ENCODE results near the gene CTNNA3.

The CTNNA3 gene

DNA sequence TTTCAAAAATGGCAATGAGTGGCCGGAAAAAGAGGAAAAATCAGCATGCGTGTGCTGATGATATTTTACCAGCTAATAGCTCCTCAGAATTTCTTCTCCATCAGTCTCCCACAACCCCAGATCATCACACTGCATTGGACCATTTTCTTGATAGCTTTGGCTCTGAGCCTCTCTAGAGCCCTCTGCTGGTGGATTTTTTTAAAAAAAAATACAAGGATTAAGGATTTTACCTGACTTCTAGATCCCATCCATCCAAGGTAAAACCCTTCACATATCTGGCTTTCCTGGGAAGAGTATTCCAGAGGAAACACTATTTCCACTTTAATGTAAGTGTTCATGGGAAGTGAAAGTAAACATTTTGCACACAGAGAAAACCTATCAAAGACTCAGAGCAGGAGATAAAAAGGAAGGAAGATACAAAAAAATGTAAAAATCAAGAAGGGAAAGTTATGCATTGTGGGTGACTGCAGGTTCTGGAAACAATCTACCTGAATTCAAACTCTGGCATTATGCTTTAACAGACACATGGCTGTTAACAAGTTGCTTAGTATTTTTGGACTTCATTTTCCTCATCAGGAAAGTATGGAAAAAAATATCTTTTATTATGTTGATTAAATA, 389.3 kb downstream of the CTNNA3 start:
- DNase-seq, result peak; percentile 29

GRCh38 chr10:67302701-67303100, 393.3 kb downstream of the CTNNA3 start:
- DNase-seq, result no peak

GRCh38 chr10:67299761-67300160, 396.2 kb downstream of the CTNNA3 start:
- DNase-seq, result no peak

DNA sequence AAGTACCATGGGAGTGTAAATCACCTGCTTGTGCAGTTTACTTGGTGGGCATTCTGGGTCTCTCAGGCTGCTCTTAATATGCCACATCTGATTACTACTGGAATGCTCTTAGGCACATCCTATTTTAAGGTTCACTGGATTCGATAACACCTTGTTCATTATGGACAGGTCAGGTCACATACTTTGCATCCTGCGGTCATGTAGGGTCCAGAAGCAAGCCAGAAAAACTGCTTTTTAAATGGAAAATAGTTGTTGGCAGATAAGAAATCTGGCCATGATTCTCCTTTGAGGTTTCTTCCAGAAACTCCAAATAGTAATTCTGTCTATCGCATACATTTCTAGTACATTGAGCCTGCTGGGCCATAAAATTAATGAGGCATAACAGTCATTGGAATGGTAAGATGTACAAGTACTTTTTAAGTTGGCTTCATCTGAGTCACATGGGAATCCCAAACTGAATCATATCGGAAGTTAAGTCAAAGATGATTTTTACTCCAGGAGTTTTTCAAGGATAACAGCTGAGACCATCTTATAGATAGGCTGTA, 398.3 kb downstream of the CTNNA3 start:
- no peak for DNase-seq

DNA sequence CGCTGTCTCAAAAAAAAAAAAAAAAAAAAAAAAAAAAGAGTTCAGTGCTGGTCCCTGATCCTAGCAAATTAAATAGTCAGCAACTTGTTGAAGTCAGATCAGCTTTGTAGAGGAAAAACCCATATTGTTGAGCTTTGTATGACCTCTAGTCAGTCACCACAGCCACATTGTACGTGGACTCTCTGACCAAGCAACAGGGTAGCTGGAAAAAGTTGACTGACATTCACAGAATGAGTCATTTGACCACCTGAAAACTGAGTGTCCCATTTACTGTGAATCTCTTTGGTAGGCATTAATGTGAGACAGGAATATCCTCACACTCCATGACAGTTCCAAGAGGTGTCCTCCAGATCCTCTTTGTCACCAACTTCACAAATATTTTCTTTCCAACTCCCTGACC, 399.1 kb downstream of the CTNNA3 start:
- DNase-seq, result no peak

- no peak for DNase-seq
Observed at GRCh38 chr10:67288688-67289410, 407.1 kb downstream of the CTNNA3 start.

- DNase-seq, result no peak
Observed at GRCh38 chr10:67284589-67284988, 411.4 kb downstream of the CTNNA3 start.

GRCh38 chr10:67282871-67283270, 413.1 kb downstream of the CTNNA3 start:
- DNase-seq, result no peak

DNA sequence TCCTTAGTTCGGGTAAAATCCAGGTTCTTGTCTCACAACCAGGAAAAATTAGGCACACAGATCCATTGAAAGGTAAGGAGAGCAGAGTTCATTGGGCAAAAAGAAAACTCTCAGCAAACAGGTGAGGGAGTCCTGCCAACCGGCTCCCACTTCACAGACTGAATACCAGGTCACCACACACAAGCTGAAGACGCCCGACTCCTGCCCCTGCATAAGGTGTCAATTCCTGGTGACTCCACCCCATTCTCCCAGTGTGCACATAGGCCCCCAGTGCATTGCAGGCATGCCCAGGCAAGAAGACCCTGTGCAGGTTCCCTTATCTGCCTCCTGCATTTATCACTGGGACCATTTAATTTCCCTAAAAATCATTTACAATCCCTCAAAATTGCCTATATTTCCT, 415.6 kb downstream of the CTNNA3 start:
- DNase-seq, result no peak

DNA sequence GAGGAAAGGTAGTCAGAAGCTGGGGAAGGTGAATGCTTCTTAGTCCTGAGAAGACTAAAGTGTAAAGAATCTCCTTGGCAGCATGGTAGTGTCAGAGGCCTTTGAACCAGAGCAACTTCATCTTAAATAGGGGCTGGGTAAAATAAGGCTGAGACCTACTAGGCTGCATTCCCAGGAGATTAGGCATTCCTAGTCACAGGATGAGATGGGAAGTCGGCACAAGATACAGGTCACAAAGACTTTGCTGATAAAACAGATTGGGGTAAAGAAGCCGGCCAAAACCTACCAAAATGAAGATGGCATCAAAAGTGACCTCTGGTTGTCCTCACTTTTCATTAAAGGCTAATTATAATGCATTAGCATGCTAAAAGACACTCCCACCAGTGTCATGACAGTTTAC, 418.6 kb downstream of the CTNNA3 start:
- DNase-seq, result no peak

- no peak for DNase-seq
Observed at GRCh38 chr10:67269828-67270227, 426.2 kb downstream of the CTNNA3 start.

DNA sequence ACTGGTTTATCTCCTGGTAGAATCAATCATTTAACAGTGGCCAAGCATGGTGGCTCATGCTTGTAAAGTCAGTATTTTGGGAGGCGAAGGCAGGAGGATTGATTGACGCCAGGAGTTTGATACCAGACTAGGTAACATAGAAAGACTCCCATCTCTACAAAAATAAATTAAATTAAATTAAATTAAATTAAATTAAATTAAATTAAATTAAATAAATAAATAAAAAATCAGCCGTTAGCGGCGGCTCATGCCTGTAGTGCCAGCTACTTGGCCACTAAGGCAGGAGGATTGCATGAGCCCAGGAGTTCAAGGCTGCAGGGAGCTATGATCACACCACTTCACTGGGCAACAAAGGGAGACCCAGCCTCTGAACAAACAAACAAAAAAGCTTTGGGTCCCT, 427.8 kb downstream of the CTNNA3 start:
- no peak for DNase-seq

GRCh38 chr10:67262675-67263074, 433.3 kb downstream of the CTNNA3 start:
- no peak for DNase-seq

- no peak for DNase-seq
Observed at GRCh38 chr10:67261300-67261797, 434.6 kb downstream of the CTNNA3 start.

GRCh38 chr10:67259319-67259929, 436.6 kb downstream of the CTNNA3 start:
- DNase-seq, result no peak

DNA sequence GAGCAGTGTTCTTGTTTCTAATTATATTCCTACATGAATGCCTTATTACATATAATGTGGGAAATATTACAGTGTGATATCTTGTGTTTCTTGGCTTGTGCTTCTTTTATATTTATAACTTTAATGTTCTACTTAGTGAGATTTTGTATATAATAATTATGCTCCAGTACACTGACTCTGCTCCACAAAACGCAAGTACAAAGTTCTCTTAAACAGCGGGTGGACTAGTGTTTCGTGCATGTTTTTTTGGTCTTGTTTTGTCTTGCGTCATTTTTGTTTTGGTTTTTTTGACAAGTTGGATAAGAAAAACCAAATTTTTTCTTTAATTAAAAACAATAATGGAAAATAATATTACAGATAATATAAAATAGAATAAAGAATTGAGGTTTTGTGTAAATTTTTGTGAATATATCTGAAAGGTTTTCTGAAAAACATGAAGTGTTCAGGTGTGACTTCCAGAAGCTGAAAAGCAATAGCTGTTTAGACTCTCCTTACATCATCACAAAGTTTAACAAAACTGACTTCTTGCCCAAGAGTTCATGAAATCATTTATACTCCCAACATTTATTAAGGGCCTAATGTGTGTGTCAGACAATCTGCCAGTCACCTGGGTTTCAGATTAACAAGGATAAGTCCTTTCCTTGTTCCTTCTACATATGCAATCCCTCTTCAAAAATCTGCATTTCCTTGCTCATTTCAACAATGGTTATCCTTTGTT, 438.4 kb downstream of the CTNNA3 start:
- no peak for DNase-seq

- peak; percentile 13 for DNase-seq
Observed at GRCh38 chr10:67257018-67257417, 439.0 kb downstream of the CTNNA3 start.

GRCh38 chr10:67250686-67251085, 445.3 kb downstream of the CTNNA3 start:
- no peak for DNase-seq

DNA sequence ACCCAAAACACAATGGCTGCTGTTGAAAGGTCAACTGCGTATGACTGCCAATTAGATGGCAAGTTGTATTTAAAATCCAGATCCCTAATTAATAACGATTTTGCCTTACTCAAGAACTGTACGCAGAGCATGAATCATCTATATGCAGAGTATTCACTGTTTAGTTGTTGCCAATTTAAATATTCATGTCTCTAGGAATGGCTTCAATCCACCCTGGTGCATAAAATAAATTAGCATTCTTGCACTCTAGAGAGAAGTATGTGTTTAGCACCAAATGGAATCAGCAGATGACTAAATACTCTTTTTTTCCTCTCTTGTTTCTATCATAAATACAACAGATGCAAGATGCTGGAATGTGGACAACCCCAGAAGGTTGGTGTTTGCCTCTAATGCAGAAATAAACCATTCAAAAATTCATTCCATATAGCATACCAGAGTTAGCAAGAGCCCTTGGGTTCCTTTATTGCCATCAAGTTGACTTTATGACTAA, 449.9 kb downstream of the CTNNA3 start:
- DNase-seq, result no peak

DNA sequence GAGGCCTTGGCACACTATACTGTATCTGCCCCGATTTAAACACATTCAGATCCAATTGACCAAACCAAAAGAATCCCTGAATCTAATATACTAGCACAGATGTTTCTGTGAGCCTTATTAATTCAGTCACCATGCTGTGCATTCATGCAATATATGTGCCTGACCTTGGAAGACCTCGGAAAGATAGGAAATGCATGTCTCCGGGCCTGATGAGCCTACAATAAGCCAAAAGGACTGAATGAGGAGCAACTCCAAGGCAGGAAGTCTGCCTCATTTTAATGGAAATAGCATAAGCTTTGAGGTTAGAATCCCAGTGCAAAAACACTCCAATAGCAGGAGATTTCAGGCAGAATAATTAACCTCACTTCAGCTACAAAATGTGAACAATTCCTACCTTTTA, 453.5 kb downstream of the CTNNA3 start:
- no peak for DNase-seq

- no peak for DNase-seq
Observed at GRCh38 chr10:67241451-67241850, 454.5 kb downstream of the CTNNA3 start.

DNA sequence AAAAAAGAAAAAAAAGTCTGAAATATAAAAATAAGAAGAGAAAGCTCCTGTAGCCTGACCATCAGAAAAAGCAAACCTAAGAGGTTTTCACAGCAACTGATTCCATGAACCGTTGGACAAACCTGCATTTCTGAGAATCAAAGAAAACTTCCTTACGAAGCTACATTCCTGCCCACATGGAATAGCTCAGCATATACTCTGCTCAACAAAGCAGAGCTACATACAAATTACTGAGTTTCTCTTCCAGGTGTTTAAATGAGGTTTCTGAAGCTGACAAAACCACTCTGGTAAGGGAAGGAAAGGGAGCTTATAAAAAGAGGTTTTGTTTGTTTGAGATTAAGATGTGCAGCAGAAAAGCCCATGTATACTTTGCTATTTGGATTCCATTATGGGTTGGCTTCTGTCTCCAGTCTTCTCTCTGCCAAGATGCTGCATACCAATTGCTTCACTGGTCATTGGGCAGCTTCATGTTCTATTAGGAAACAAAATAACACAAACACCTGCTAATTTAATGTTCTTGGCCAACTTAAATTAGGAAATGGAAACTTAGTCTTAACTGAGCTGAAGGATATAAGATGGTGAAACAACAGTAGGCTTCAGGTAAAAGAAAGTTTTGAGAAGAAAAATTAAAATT, 456.0 kb downstream of the CTNNA3 start:
- DNase-seq, result no peak
